Measurements from ENCODE around the gene SLC43A1. TPM values are rescaled to one million over a fixed set of nuclear protein-coding genes. Genes with fewer than 3 reads are reported as not detected.

The SLC43A1 gene
- total RNA-seq, 1 donor from 2014 or later: 4.3 TPM

GRCh38 chr11:57438345-57439285 is 76.9 kb downstream of the SLC43A1 start:
- no peak for DNase-seq
- no peaks in the 10 kb centered on the region for H3K4me1 ChIP-seq
- H3K36me3 ChIP-seq: no peaks in the 10 kb centered on the region
- no peak for TF ChIP-seq CTCF (IDR thresholded peaks at IDR 0.05; ENCODE audit: borderline replicate concordance)
- H3K4me3 ChIP-seq: no peak overlapping the region
- no peaks in the 10 kb centered on the region for H3K27me3 ChIP-seq (ENCODE audit: low read depth)
- H3K27ac ChIP-seq (replicated peaks): no peak overlapping the region
- intact Hi-C loops (cut with micrococcal nuclease): no loop called here
- no peaks in the 10 kb centered on the region for H3K9me3 ChIP-seq (replicated peaks)

- H3K4me3 ChIP-seq: no peak overlapping the region
Observed at GRCh38 chr11:57436031-57436430, 79.5 kb downstream of the SLC43A1 start.

GRCh38 chr11:57434640-57435546 is 80.6 kb downstream of the SLC43A1 start:
- H3K27me3 ChIP-seq (ENCODE audit: low read depth): no peaks in the 10 kb centered on the region
- no peaks in the 10 kb centered on the region for H3K36me3 ChIP-seq
- no peak for TF ChIP-seq CTCF (IDR thresholded peaks at IDR 0.05; ENCODE audit: borderline replicate concordance)
- no peaks in the 10 kb centered on the region for H3K9me3 ChIP-seq (replicated peaks)
- H3K27ac ChIP-seq (replicated peaks): peak overlapping the region; percentile 27
- intact Hi-C loops (cut with micrococcal nuclease): no loop called here
- peaks cover 8% of the 10 kb centered on the region for H3K4me1 ChIP-seq
- H3K4me3 ChIP-seq: no peak overlapping the region
- no peak for DNase-seq

More at GRCh38 chr11:57436031-57436430, 79.5 kb downstream of the SLC43A1 start:
- no peak for TF ChIP-seq CTCF (IDR thresholded peaks at IDR 0.05; ENCODE audit: borderline replicate concordance)
- no peaks in the 10 kb centered on the region for H3K4me1 ChIP-seq
- intact Hi-C loops (cut with micrococcal nuclease): no loop called here
- no peaks in the 10 kb centered on the region for H3K36me3 ChIP-seq
- DNase-seq: no peak
- H3K27me3 ChIP-seq (ENCODE audit: low read depth): no peaks in the 10 kb centered on the region
- H3K27ac ChIP-seq (replicated peaks): no peak overlapping the region
- H3K9me3 ChIP-seq (replicated peaks): no peaks in the 10 kb centered on the region

Other genes starting within 250 kb of the SLC43A1 start
- 32.6 TPM for gene TNKS1BP1, start 190.8 kb downstream of the SLC43A1 start, total RNA-seq
- 34.6 TPM for gene SSRP1, start 179.8 kb downstream of the SLC43A1 start, total RNA-seq
- 1.4 TPM for gene P2RX3, start 177.3 kb downstream of the SLC43A1 start, total RNA-seq
- not detected for gene PRG3, start 134.6 kb downstream of the SLC43A1 start, total RNA-seq
- not detected for gene PRG2, start 125.1 kb downstream of the SLC43A1 start, total RNA-seq
- gene SLC43A3, start 88.6 kb downstream of the SLC43A1 start, total RNA-seq: 21.0 TPM
- gene RTN4RL2, start 55.2 kb downstream of the SLC43A1 start, total RNA-seq: 1.3 TPM
- gene TIMM10, start 15.1 kb upstream of the SLC43A1 start, total RNA-seq: 61.0 TPM
- not detected for gene SMTNL1, start 21.9 kb upstream of the SLC43A1 start, total RNA-seq
- 19.0 TPM for gene UBE2L6, start 52.0 kb upstream of the SLC43A1 start, total RNA-seq
- 94.6 TPM for gene SERPING1, start 82.0 kb upstream of the SLC43A1 start, total RNA-seq
- 0.55 TPM for gene YPEL4, start 134.2 kb upstream of the SLC43A1 start, total RNA-seq
- gene CLP1, start 142.1 kb upstream of the SLC43A1 start, total RNA-seq: 6.0 TPM
- gene ZDHHC5, start 152.4 kb upstream of the SLC43A1 start, total RNA-seq: 45.8 TPM
- 9.4 TPM for gene MED19, start 196.5 kb upstream of the SLC43A1 start, total RNA-seq
- 64.3 TPM for gene TMX2, start 196.9 kb upstream of the SLC43A1 start, total RNA-seq
- 78.8 TPM for gene SELENOH, start 225.8 kb upstream of the SLC43A1 start, total RNA-seq
- not detected for gene BTBD18, start 236.1 kb upstream of the SLC43A1 start, total RNA-seq
- gene CTNND1, start 246.1 kb upstream of the SLC43A1 start, total RNA-seq: 58.9 TPM